GM19463 (cell line): ENCODE data around the gene PHOX2B.
"Not testable (repeated sequence)": the region's sequence is repeated elsewhere in the genome, so short reads cannot be mapped to it uniquely, and the experiment has no call there.

ENCODE experiments used
- ATAC-seq: cut with Tn5 transposase; IDR thresholded peaks from one replicate; pipeline ENCODE4 v1.9.1; 2021; ENCODE audit warnings: mild to moderate bottlenecking, moderate library complexity; ENCODE audit not compliant: unreplicated experiment

The PHOX2B gene

GRCh38 chr4:41749631-41750039, 1.1 kb upstream of the PHOX2B start:
- no peak for ATAC-seq

GRCh38 chr4:41748074-41748570, 403 bp downstream of the PHOX2B start:
- ATAC-seq = no peak

GRCh38 chr4:41747230-41748055, 1.1 kb downstream of the PHOX2B start:
- ATAC-seq = no peak

GRCh38 chr4:41746440-41747229, 1.9 kb downstream of the PHOX2B start:
- no peak for ATAC-seq

GRCh38 chr4:41746025-41746439, 2.5 kb downstream of the PHOX2B start:
- no peak for ATAC-seq

- ATAC-seq = no peak
Observed at GRCh38 chr4:41745292-41746024, 3.1 kb downstream of the PHOX2B start.

GRCh38 chr4:41744572-41745291, 3.8 kb downstream of the PHOX2B start:
- no peak for ATAC-seq

GRCh38 chr4:41741354-41741753, 7.2 kb downstream of the PHOX2B start:
- no peak for ATAC-seq

- ATAC-seq = not testable (repeated sequence)
Observed at GRCh38 chr4:41737491-41737890, 11.0 kb downstream of the PHOX2B start.

- ATAC-seq = no peak
Observed at GRCh38 chr4:41734371-41734770, 14.2 kb downstream of the PHOX2B start.

- no peak for ATAC-seq
Observed at GRCh38 chr4:41731569-41732126, 16.9 kb downstream of the PHOX2B start.

GRCh38 chr4:41728573-41728913, 20.0 kb downstream of the PHOX2B start:
- ATAC-seq = no peak

GRCh38 chr4:41727861-41728572, 20.5 kb downstream of the PHOX2B start:
- no peak for ATAC-seq

GRCh38 chr4:41725254-41725653, 23.3 kb downstream of the PHOX2B start:
- no peak for ATAC-seq

GRCh38 chr4:41723286-41723685, 25.2 kb downstream of the PHOX2B start:
- ATAC-seq = no peak

- no peak for ATAC-seq
Observed at GRCh38 chr4:41722181-41722580, 26.3 kb downstream of the PHOX2B start.

- ATAC-seq = no peak
Observed at GRCh38 chr4:41719417-41719816, 29.1 kb downstream of the PHOX2B start.

- no peak for ATAC-seq
Observed at GRCh38 chr4:41718907-41719306, 29.6 kb downstream of the PHOX2B start.

- no peak for ATAC-seq
Observed at GRCh38 chr4:41715155-41715554, 33.4 kb downstream of the PHOX2B start.
